K562 (cell line): ENCODE results near the gene ACAP2. TPM values are rescaled to one million over a fixed set of nuclear protein-coding genes. Genes with fewer than 3 reads are reported as not detected.

Experiments
- ARID2 ChIP-seq: fragments of 450-650 bp; IDR thresholded peaks from 2 replicates; pipeline ENCODE4 v1.6.1; 2017; ENCODE audit warnings: antibody characterized with exemption, mild to moderate bottlenecking
- CHD1 ChIP-seq: fragments of 200-600 bp; sonication (generic); IDR thresholded peaks from one replicate; pipeline ENCODE4 v1.6.1; 2012; ENCODE audit warnings: mild to moderate bottlenecking, moderate library complexity, low read length, inconsistent platforms
- EP300 ChIP-seq: IDR thresholded peaks from 2 replicates; pipeline ENCODE4 v1.6.1; 2012; ENCODE audit warnings: low read length, improper control_type of control experiment
- RBM25 ChIP-seq: fragments of 200-400 bp; formaldehyde crosslinking; IDR thresholded peaks from 2 replicates; pipeline ENCODE4 v1.6.1; 2018; ENCODE audit warnings: low read length, low read depth, moderate library complexity; ENCODE audit not compliant: severe bottlenecking
- SIRT6 ChIP-seq: IDR thresholded peaks from one replicate; pipeline ENCODE4 v1.6.1; 2012; ENCODE audit warnings: low read depth, mild to moderate bottlenecking, control low read depth, inconsistent platforms, low read length, moderate library complexity
- SMAD3 ChIP-seq: fragments of 450-650 bp; formaldehyde crosslinking; conservative IDR thresholded peaks from 2 replicates; pipeline ENCODE4 v1.4.0; 2020; ENCODE audit warnings: mild to moderate bottlenecking
- SMARCA5 ChIP-seq: fragments of 450-650 bp; IDR thresholded peaks from 2 replicates; pipeline ENCODE4 v1.6.1; 2016
- SRSF7 ChIP-seq: fragments of 200-400 bp; formaldehyde crosslinking; optimal IDR thresholded peaks from 2 replicates; pipeline ENCODE3; 2017; ENCODE audit warnings: mild to moderate bottlenecking, low read depth, low read length
- ZBED1 ChIP-seq: IDR thresholded peaks from 2 replicates; pipeline ENCODE4 v1.6.1; 2014
- ZNF146 ChIP-seq: IDR thresholded peaks from one replicate; pipeline ENCODE4 v1.6.1; 2018; ENCODE audit warnings: missing compliant biosample characterization; ENCODE audit not compliant: unreplicated experiment
- polyA plus RNA-seq, 8 experiments: library from polyadenylated mRNA; depleted of rRNA in 4 of 8; stranded (reverse) in 5 of 8; unstranded in 3 of 8; fragments of >200 nt; fragmentation: Nextera tagmentation in 2 of 8; fragmentation: Illumina TruSeq in 1 of 8; extraction: Ambion mirVana in 2 of 8; extraction: Trizol in 1 of 8; gene quantifications; 2 replicates each; pipeline versions ENCODE4 v1.2.1 to v1.2.3, GENCODE V29; 2011 to 2014; ENCODE audit warnings: inconsistent platforms in 1 of 8, missing spikeins in 1 of 8
- total RNA-seq, 7 experiments: library from RNA; depleted of rRNA in 6 of 7; stranded (reverse); fragments of >200 nt in 6 of 7; fragmentation: Illumina TruSeq in 2 of 7; extraction: Trizol in 2 of 7; gene quantifications; 2 replicates each; pipeline versions ENCODE4 v1.2.1 to v1.2.3, GENCODE V29; 2011 to 2021; ENCODE audit warnings: low replicate concordance in 1 of 7
- TF ChIP-seq, protein P1 (sequence below): fragments of 450-650 bp; IDR thresholded peaks from 2 replicates; pipeline ENCODE4 v1.6.1; 2016
- TF ChIP-seq, protein P2 (sequence below), 2 experiments: fragments of 200-800 bp in 1 of 2; sonication (Bioruptor generic) in 1 of 2; sonication (generic) in 1 of 2; formaldehyde crosslinking in 1 of 2; IDR thresholded peaks in 1 of 2; conservative IDR thresholded peaks in 1 of 2; 2 replicates each; pipeline versions ENCODE4 v1.5.0 to v1.6.1; 2016 to 2020; ENCODE audit warnings: missing compliant biosample characterization in 1 of 2, missing genetic modification characterization in 1 of 2, missing genetic modification reagents in 1 of 2
- TF ChIP-seq, protein P3 (sequence below): fragments of 450-650 bp; IDR thresholded peaks from 2 replicates; pipeline ENCODE4 v1.7.1; 2018; ENCODE audit warnings: mild to moderate bottlenecking, low read depth; ENCODE audit not compliant: partially characterized antibody
- TF ChIP-seq, protein P4 (sequence below): fragments of 450-650 bp; formaldehyde crosslinking; IDR thresholded peaks from 2 replicates; pipeline ENCODE4 v1.4.0; 2020; ENCODE audit warnings: mild to moderate bottlenecking, moderate library complexity
- TF ChIP-seq, protein P5 (sequence below): sonication (generic); formaldehyde crosslinking; IDR thresholded peaks from 2 replicates; pipeline ENCODE4 v1.8.0; 2022; ENCODE audit warnings: missing genetic modification reagents, mild to moderate bottlenecking, borderline replicate concordance
- TF ChIP-seq, protein P6 (sequence below): sonication (generic); formaldehyde crosslinking; IDR thresholded peaks from 2 replicates; pipeline ENCODE4 v1.8.0; 2022; ENCODE audit warnings: missing genetic modification reagents, mild to moderate bottlenecking, moderate library complexity, borderline replicate concordance
- TF ChIP-seq, protein P7 (sequence below): fragments of 450-650 bp; conservative IDR thresholded peaks from 2 replicates; pipeline ENCODE4 v1.6.1; 2016; ENCODE audit warnings: missing genetic modification characterization, low read depth, mild to moderate bottlenecking, missing compliant biosample characterization, moderate library complexity

The ACAP2 gene
- total and polyA plus RNA-seq, 9 of the 15 experiments (the other 6 are each of a cell fraction or from before 2014, with no cell fraction given) = 10.6 to 52.7 (median 34.4) TPM

DNA sequence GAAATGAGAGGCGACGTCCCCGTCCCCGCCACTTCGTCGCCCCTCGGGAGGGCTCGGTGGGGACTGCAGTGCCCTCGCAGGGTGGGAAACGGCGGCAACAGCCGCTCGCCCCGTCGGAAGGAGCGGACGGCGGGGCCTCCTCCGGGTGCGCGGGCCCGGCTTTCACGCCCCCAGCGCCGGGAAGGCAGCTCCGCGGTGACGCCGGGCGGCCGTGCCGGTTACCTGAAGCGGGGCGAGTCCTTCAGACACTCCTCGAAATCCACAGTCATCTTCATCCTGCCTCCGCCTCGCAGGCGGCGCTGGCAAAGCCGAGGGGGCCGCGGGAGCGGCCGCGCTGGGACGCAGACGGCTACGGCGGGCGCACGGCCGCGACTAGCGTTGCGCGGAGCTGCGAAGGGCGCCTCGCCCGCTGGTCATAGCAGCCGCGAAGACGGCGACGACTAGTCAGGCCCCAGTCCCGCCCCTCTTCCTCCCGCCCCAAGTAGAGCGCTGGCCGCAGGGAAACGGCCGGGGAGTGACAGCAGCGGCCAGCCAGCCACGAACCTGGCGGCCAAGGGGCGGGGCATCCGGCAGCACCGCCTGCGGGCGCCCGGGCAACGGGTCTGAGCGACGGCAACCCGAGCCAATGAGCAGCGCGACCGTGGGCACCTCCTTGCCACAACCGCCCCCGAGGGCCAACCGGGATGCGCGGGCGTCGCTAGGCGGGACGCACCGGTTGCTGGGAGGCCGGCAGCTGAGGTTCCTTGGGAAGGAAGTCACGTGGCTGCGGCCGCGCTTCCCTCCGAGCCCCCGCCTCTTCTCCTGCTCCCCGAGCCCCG, at the start of gene ACAP2 (continued):
- TF ChIP-seq, protein P1, sequence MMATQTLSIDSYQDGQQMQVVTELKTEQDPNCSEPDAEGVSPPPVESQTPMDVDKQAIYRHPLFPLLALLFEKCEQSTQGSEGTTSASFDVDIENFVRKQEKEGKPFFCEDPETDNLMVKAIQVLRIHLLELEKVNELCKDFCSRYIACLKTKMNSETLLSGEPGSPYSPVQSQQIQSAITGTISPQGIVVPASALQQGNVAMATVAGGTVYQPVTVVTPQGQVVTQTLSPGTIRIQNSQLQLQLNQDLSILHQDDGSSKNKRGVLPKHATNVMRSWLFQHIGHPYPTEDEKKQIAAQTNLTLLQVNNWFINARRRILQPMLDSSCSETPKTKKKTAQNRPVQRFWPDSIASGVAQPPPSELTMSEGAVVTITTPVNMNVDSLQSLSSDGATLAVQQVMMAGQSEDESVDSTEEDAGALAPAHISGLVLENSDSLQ = peak; percentile 100
- TF ChIP-seq, protein P2, sequence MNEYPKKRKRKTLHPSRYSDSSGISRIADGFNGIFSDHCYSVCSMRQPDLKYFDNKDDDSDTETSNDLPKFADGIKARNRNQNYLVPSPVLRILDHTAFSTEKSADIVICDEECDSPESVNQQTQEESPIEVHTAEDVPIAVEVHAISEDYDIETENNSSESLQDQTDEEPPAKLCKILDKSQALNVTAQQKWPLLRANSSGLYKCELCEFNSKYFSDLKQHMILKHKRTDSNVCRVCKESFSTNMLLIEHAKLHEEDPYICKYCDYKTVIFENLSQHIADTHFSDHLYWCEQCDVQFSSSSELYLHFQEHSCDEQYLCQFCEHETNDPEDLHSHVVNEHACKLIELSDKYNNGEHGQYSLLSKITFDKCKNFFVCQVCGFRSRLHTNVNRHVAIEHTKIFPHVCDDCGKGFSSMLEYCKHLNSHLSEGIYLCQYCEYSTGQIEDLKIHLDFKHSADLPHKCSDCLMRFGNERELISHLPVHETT (CRISPR knock-in tag; conservative IDR thresholded peaks at IDR 0.05 in 1 of 2, IDR thresholded peaks at IDR 0.05 in 1 of 2) = peak in 1 of 2 experiments; percentile 63; a peak in 1 of 4 replicates
- no peak for TF ChIP-seq ARID2
- TF ChIP-seq RBM25 = peak; percentile 100
- TF ChIP-seq, protein P3, sequence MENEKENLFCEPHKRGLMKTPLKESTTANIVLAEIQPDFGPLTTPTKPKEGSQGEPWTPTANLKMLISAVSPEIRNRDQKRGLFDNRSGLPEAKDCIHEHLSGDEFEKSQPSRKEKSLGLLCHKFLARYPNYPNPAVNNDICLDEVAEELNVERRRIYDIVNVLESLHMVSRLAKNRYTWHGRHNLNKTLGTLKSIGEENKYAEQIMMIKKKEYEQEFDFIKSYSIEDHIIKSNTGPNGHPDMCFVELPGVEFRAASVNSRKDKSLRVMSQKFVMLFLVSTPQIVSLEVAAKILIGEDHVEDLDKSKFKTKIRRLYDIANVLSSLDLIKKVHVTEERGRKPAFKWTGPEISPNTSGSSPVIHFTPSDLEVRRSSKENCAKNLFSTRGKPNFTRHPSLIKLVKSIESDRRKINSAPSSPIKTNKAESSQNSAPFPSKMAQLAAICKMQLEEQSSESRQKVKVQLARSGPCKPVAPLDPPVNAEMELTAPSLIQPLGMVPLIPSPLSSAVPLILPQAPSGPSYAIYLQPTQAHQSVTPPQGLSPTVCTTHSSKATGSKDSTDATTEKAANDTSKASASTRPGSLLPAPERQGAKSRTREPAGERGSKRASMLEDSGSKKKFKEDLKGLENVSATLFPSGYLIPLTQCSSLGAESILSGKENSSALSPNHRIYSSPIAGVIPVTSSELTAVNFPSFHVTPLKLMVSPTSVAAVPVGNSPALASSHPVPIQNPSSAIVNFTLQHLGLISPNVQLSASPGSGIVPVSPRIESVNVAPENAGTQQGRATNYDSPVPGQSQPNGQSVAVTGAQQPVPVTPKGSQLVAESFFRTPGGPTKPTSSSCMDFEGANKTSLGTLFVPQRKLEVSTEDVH = no peak
- TF ChIP-seq ZNF146 (CRISPR knock-in tag) = peak; percentile 8
- TF ChIP-seq SMARCA5 = no peak
- TF ChIP-seq CHD1 = no peak
- TF ChIP-seq SRSF7 = no peak
- TF ChIP-seq SIRT6 = no peak
- TF ChIP-seq, protein P4, sequence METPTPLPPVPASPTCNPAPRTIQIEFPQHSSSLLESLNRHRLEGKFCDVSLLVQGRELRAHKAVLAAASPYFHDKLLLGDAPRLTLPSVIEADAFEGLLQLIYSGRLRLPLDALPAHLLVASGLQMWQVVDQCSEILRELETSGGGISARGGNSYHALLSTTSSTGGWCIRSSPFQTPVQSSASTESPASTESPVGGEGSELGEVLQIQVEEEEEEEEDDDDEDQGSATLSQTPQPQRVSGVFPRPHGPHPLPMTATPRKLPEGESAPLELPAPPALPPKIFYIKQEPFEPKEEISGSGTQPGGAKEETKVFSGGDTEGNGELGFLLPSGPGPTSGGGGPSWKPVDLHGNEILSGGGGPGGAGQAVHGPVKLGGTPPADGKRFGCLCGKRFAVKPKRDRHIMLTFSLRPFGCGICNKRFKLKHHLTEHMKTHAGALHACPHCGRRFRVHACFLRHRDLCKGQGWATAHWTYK = peak; percentile 85
- TF ChIP-seq, protein P5, sequence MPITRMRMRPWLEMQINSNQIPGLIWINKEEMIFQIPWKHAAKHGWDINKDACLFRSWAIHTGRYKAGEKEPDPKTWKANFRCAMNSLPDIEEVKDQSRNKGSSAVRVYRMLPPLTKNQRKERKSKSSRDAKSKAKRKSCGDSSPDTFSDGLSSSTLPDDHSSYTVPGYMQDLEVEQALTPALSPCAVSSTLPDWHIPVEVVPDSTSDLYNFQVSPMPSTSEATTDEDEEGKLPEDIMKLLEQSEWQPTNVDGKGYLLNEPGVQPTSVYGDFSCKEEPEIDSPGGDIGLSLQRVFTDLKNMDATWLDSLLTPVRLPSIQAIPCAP (CRISPR knock-in tag) = no peak
- TF ChIP-seq EP300 = no peak
- TF ChIP-seq, protein P6, sequence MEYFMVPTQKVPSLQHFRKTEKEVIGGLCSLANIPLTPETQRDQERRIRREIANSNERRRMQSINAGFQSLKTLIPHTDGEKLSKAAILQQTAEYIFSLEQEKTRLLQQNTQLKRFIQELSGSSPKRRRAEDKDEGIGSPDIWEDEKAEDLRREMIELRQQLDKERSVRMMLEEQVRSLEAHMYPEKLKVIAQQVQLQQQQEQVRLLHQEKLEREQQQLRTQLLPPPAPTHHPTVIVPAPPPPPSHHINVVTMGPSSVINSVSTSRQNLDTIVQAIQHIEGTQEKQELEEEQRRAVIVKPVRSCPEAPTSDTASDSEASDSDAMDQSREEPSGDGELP (CRISPR knock-in tag) = peak; percentile 99
- TF ChIP-seq, protein P7, sequence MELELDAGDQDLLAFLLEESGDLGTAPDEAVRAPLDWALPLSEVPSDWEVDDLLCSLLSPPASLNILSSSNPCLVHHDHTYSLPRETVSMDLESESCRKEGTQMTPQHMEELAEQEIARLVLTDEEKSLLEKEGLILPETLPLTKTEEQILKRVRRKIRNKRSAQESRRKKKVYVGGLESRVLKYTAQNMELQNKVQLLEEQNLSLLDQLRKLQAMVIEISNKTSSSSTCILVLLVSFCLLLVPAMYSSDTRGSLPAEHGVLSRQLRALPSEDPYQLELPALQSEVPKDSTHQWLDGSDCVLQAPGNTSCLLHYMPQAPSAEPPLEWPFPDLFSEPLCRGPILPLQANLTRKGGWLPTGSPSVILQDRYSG (tag) = no peak
- no peak for TF ChIP-seq ZBED1
- TF ChIP-seq SMAD3 (CRISPR knock-in tag) = no peak
